Posterior cingulate gyrus (tissue), 11 donors: ENCODE data around the gene RNF157.

Experiments
- DNase-seq, 10 donors: peaks; one replicate each; pipeline versions ENCODE4 v3.0.0 to v3.0.0-alpha.2; 2020 to 2021; ENCODE audit warnings: mixed read lengths in 3 of 10
- intact Hi-C: fragments of 100-400 bp; cut with DNase I; formaldehyde crosslinking; loops from one replicate; pipeline ENCODE4 v1.15.1; 2023

The RNF157 gene

GRCh38 chr17:76115138-76115754, 125.0 kb downstream of the RNF157 start:
- intact Hi-C loops = no loop called here
- peak in 2 of 10 donors; percentile 17 for DNase-seq

GRCh38 chr17:76111956-76112355, 128.3 kb downstream of the RNF157 start:
- no peak for DNase-seq
- intact Hi-C loops = no loop called here

- DNase-seq = no peak
- intact Hi-C loops = no loop called here
These were observed 132.8 kb downstream of the RNF157 start for GRCh38 chr17:76107509-76107908.

DNA sequence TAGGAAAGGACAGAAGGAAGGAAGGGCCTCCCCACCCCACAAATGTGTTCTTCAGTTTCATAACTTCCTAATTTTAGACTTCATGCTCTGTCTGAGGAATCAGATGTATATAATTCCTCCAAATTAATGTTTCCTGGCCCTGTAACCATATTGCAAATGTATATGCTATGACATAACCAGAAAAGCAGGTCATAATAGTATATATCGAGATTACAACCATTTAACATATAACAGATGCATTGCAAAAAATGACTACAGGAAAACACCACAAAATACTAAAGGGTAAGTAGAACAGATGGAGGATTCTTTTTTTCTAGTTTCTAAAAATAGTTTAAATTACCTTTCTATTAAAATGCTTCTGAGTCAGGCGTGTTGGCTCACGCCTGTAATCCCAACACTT, 133.6 kb downstream of the RNF157 start:
- no peak for DNase-seq
- intact Hi-C loops = no loop called here

DNA sequence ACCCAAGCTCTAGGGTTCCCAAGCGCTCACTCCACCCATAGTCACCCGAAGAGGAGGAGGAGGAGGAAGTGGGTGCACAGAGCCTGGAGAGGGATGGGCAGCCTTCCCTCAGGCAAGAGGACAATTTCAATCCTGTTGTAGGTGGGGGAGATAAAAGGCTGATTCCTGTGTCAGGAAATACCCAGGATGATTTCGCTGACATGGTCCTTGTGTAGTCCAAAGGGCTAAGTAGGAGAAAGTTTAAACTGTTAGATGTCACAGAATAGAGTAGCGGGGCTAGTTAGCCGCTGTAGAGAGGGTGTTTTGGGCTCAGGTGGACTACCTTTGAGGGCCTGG, 135.4 kb downstream of the RNF157 start:
- intact Hi-C loops = no loop called here
- no peak for DNase-seq

GRCh38 chr17:76104140-76104895, 136.0 kb downstream of the RNF157 start:
- peak in 1 of 10 donors; percentile 49 for DNase-seq
- intact Hi-C loops = no loop called here

DNA sequence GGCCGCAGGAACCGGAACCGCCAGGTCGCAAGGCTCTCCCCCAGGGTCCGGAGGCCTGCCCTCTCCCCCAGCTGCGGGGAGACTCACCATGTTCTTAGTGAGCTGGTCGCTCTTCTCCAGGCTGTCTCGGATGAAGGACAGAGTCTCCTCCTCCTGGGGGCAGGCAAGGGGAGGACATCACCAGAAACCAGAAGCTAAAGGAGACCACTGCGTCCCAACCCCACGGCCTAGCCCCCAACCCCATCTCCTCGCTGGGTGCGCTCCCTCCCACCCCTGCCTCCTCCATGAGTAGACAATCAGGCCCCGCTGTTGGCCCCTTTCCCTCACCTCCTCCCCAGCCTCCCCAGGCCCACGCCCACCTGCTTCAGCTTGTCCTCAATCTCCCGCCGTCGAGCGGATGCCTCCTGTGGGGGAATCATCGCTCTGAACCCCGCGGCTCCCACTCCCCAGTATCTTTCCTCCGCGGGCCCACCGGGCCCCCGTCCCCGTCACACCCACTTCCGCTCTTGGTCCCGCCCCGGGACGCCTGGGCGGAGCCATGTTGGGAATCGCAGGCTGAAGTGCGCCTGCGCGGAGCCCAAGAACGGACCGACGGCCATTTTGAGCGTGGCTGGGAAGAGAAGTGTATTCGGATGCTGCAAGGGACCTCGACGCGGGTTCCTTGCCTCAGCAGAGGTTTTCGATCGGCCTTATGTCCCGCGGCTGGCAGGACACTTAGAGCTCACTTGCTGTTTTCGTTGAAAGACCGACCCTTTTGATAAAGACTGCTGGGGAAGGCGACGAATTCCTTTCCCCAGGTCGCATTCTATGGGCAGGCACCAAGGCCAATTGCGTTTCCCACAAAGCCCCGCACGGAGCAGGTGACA, 136.8 kb downstream of the RNF157 start, which contains the start of gene EXOC7:
EXOC7 (minus strand) TSS at position 514 of the 866 bp plus-strand sequence; CDS start at position 419, 95 bp downstream.
- intact Hi-C loops = no loop called here

DNA sequence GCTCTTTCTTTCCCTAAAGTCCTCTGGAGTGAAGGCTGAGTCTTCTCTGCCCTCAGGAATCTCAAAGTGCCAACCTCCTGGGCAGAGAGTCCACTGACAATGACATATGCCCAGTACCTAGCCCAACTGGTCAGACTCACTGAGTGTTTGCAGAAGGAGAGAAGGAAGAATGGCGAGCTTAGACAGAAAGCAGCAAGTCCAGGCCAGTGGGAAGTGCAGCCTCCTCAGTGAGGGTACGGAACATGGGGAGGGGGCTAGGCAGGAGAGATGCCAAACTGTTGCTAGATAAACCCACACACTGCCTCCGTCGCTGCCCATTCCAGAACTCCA, 137.4 kb downstream of the RNF157 start:
- no peak for DNase-seq
- intact Hi-C loops = no loop called here

More for the DNA sequence above, 136.8 kb downstream of the RNF157 start, which contains the start of gene EXOC7:
- DNase-seq = peak; percentile 88 to 99 (median 93)

- intact Hi-C loops = no loop called here
- DNase-seq = peak in 3 of 10 donors; percentile 14 to 50 (median 23)
These were observed 142.5 kb downstream of the RNF157 start for GRCh38 chr17:76097716-76098295.

- DNase-seq = peak in 3 of 10 donors; percentile 12 to 76 (median 72)
- intact Hi-C loops = no loop called here
These were observed 144.3 kb downstream of the RNF157 start for GRCh38 chr17:76095943-76096342.

GRCh38 chr17:76094046-76094445, 146.2 kb downstream of the RNF157 start:
- DNase-seq = peak in 2 of 10 donors; percentile 26 to 49
- intact Hi-C loops = no loop called here

GRCh38 chr17:76092526-76093413, 147.5 kb downstream of the RNF157 start:
- peak in 2 of 10 donors; percentile 67 to 84 for DNase-seq
- intact Hi-C loops = no loop called here
